T1000 (cell line): ENCODE results near the gene TTYH1.

ENCODE experiments used
- DNase-seq: peaks from one replicate; lab custom pipeline; 2025; ENCODE audit warnings: mixed read lengths; lab: John Stamatoyannopoulos, UW

The TTYH1 gene

GRCh38 chr19:54424201-54424600, 8.9 kb downstream of the TTYH1 start:
- DNase-seq = no peak

GRCh38 chr19:54424660-54425381, 9.6 kb downstream of the TTYH1 start:
- DNase-seq = no peak

- no peak for DNase-seq
These were observed 10.1 kb downstream of the TTYH1 start for GRCh38 chr19:54425382-54425723.

- DNase-seq = no peak
These were observed 11.1 kb downstream of the TTYH1 start for GRCh38 chr19:54426291-54426931.

- no peak for DNase-seq
These were observed 12.3 kb downstream of the TTYH1 start for GRCh38 chr19:54427586-54427985.

GRCh38 chr19:54428323-54429175, 13.3 kb downstream of the TTYH1 start:
- no peak for DNase-seq

- no peak for DNase-seq
These were observed 13.9 kb downstream of the TTYH1 start for GRCh38 chr19:54429176-54429495.

- no peak for DNase-seq
These were observed 14.4 kb downstream of the TTYH1 start for GRCh38 chr19:54429545-54430227.

GRCh38 chr19:54430306-54431254, 15.3 kb downstream of the TTYH1 start:
- no peak for DNase-seq

GRCh38 chr19:54431255-54431838, 16.1 kb downstream of the TTYH1 start:
- DNase-seq = no peak

GRCh38 chr19:54432144-54432738, 17.0 kb downstream of the TTYH1 start:
- no peak for DNase-seq

GRCh38 chr19:54433697-54434096, 18.4 kb downstream of the TTYH1 start:
- DNase-seq = no peak

- DNase-seq = no peak
These were observed 19.0 kb downstream of the TTYH1 start for GRCh38 chr19:54434112-54434872.

GRCh38 chr19:54434873-54435214, 19.6 kb downstream of the TTYH1 start:
- DNase-seq = no peak

- no peak for DNase-seq
These were observed 20.3 kb downstream of the TTYH1 start for GRCh38 chr19:54435551-54436016.

GRCh38 chr19:54436031-54436523, 20.8 kb downstream of the TTYH1 start:
- no peak for DNase-seq

- no peak for DNase-seq
These were observed 21.5 kb downstream of the TTYH1 start for GRCh38 chr19:54436628-54437252.

GRCh38 chr19:54439174-54439851, 24.0 kb downstream of the TTYH1 start:
- DNase-seq = no peak

- DNase-seq = no peak
These were observed 25.4 kb downstream of the TTYH1 start for GRCh38 chr19:54440641-54441040.
